Stimulated activated CD8-positive, alpha-beta memory T cell treated with anti-CD3 and anti-CD28 coated beads, Interleukin-15, amount 100 ng/mL, for 24 hours (primary cell): ENCODE results near the gene FAM53B.

Experiments used
- DNase-seq: peaks from one replicate; pipeline ENCODE4 v3.0.0-alpha.2; 2020; ENCODE audit warnings: low read depth

Gene FAM53B

GRCh38 chr10:124677749-124678556, 66.2 kb downstream of the FAM53B start:
- DNase-seq: no peak

DNA sequence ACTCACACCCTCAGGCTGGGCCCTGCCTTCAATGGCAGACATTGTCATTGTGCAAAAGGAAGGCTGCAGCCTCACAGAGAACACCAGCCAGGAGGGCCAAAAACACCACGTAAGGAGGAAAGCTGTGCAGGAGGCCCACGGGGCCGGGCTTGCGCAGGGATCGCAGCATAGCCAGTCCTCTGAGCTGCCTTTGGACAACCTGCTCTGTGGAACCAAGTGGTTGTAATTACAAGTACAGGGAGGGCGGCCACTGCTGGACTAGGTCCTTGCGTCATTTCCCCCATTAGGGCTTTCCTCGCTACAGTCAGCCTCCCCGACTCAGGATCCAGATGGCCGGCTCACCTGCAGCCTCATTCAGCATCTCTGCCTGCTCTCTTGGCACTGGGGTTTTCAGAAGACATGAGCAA, 66.9 kb downstream of the FAM53B start:
- DNase-seq: no peak

DNA sequence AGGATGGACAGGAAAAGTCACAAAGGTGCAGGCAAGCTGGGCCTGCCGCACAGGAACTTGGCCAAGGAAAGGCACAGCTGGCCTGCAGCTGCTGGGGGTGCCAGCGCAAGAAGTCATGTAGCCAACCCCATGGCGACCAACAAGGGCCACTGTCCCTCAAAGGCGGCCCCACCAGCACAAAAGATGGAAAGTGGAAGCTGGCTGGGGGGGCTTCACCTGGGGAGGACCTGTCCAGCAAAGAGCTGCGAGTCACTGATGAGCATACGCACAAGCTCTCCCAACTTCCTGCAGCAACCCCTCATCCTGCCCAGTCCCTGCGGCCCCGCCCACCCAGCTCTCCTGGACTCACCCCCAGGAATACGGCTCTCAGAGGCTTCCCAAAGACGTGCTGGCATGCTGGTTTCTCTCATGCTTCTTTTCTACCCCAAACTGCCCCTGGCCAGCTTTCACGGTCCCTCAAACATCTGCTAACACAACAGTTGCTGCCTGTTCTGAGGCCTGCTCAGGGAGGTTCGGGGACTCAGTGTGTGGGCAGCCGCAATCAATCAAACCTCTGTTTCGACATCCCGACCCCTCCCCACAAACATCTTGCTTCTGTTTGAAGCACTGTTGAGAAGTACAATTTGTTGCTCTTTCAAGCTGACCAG, 67.6 kb downstream of the FAM53B start:
- no peak for DNase-seq

GRCh38 chr10:124675824-124676223, 68.4 kb downstream of the FAM53B start:
- no peak for DNase-seq

GRCh38 chr10:124675261-124675660, 68.9 kb downstream of the FAM53B start:
- DNase-seq: no peak

DNA sequence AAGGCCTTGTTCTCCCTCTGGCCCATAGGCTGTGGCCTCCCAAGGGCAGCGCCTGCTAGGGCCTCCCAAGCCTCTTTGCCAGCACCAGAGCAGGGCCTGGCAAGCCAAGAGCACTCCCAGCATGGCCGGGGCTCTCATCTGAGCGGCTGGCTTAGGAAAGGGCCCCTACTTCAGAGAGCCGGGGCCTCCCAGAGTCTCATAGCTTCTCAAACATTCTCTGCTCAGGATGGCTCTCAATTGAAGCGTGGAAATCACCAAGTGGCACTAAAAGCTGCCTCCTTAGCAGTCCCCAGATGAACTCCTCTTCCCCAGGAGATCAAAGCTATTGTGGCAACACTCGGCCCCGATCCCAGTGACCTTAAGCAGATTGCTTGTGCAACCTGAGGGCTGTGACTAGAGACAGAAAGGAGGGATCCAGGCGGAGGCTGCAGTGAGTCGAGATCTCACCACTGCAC, 69.4 kb downstream of the FAM53B start:
- DNase-seq: no peak

DNA sequence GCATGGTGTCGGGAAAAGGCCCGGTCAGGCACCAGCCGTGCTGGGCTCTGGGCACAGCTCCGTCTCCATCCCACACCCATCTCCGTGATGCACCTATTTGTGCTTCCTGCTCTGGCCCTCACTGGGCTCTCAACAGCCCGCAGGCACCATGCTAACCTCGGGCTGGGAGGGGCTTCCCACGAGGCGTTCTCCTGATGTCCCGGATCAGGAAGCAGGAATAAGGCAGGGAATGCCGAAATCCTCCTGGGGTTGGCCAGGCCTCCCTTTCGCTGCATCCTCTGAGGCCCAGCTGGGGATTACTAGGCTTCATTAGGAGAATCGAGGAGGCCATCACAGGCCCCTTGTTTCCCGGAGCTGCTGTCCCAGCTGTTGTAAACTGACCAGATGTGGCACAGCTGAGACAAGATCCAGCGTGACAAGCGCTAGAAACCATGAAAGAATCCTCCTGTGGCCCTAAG, 72.0 kb downstream of the FAM53B start:
- no peak for DNase-seq

- DNase-seq: no peak
Measured at GRCh38 chr10:124671486-124672075, 72.6 kb downstream of the FAM53B start.

GRCh38 chr10:124670849-124671248, 73.3 kb downstream of the FAM53B start:
- no peak for DNase-seq

- no peak for DNase-seq
Measured at GRCh38 chr10:124669824-124670654, 74.1 kb downstream of the FAM53B start.

DNA sequence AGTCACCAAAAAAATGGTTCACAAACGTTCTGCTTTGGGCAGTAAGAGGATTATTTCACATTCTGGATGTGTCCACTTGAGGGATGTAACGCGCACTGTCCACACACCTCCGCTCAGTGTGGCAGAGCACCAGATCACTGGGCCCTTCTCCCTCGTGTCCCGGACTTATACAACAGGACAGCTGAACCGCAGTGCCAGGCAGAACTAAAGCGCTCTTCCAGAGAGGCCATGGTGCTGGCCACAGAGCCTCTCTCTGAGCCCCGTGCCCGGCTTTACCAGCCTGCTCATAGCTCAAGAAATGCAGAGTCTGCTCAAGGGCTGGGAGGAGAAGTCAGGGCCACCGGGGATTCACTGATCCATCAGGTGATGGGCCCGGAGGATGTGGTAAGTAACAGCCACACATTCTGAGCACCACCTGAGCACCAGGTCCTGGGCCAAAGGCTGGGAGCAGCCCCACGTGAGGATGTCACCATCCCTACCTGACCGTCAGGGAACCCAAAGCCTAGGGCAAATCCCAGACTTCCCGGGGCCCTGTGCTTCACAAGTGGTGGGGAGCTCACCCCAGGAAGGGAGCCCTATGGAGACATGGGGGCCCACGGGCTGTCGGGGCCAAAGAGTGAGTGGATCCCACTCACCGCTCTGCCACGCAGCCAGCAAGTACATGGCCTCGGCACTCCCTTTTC, 74.9 kb downstream of the FAM53B start:
- no peak for DNase-seq

GRCh38 chr10:124668517-124669051, 75.6 kb downstream of the FAM53B start:
- no peak for DNase-seq

DNA sequence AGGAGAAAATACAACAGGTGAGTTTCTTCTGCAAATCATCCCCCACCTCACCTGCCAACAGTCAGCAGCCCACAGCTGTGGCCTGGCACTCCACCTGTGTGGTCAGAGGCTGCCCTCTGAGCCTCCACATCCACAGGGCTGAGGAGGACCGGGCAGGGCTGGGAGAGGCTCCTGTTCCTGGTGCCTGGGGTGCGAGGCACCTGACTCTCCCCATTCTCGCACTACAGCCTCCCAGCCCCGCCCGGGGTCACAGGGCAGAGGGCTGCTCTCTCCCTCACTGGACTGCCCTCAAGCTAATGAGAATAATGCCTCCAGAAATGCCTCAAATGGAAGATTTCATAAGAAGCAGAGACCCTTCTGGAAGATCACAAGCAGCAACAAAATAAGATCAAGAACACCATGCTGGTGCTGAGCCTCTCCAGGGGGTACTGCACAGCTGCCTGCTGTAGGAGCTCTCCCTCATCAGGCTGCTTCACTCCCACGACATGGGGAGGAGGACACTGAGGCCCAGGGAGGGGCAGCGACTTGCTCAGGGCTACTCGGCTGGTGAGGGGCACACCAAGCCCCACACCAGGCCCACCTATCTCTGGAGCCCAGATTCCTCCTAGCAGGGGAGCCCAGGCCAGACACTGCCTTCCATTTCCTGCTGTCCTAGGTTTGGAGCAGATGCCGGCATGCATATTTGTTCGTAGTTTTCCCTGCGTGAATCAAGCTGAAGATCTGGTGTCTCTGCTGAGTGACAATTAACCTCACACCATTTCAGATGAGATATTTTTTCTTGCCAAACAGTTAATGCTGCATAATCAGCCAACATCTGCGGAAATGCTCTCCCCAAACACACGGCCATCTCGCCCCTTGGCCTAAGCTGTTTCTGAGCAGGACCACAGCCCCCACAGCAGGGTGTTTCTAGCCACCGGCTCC, 76.5 kb downstream of the FAM53B start:
- no peak for DNase-seq

- DNase-seq: no peak
Measured at GRCh38 chr10:124666494-124666893, 77.7 kb downstream of the FAM53B start.

DNA sequence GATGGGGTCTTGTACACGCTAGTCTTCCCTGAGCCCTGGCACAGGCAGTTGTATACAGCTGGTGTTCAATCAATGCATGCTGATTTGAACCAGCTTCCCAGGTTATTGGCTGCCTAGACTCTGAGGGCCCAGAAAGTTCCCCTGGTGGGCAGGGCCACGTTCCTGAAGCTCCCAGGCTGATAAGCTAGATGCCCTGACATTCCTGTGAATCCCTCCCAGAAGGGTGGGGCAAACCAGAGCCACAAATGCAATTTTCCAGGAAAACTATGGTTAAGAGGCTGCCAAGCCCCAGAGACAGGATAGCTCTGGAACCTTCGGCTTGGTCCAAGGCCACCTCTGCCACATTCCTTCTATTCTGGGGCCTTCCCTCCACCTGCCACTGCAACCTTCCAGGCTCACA, 78.2 kb downstream of the FAM53B start:
- DNase-seq: no peak

DNA sequence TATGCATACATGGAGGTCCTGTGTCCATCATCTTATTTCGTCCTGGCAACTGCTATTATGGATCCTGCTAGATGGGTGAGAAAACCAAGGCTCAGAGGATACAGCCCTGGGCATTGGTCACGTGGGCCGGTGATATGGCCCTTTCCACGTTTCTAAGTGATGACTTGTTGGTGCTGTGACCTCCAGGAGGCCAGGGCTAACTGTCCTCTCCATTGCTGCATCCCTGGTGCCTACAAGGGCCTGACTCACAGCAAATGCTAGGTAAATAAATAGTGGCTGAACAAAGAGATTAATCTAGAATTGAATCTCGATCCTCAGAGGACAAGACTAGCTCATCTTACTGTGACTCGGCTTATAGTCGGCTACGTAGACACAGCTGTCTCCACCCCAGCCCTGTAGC, 78.6 kb downstream of the FAM53B start:
- DNase-seq: no peak

- no peak for DNase-seq
Measured at GRCh38 chr10:124665091-124665490, 79.1 kb downstream of the FAM53B start.

- DNase-seq: no peak
Measured at GRCh38 chr10:124663766-124664360, 80.3 kb downstream of the FAM53B start.

GRCh38 chr10:124663228-124663627, 81.0 kb downstream of the FAM53B start:
- no peak for DNase-seq

DNA sequence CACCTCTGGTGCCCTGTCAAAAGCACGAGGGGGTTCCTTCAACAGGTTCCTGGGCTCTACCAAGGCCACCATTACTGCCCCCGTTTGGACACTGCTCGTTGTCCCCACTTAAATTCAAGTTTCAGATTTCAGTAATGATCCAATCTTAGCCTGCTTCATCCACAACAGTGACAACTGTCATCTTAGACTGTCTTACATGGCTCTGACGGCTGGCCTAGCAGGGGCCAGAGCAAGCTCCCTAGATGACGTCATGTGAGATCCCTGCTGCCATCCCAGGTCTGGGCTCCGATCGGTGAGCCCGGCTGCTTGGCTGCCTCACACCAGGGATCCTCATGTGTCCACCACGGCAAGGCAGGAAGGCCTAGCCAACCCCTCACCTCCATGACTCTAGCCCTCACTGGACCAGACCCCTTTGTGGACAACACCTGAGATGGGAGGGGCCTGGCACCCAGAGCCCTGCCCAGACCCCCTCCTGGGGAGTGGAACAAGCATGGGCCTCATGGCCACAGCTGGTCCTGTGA, 82.5 kb downstream of the FAM53B start:
- no peak for DNase-seq
